ENCODE data around the gene RGS6. TPM values are rescaled to one million over a fixed set of nuclear protein-coding genes. Genes with fewer than 3 reads are reported as not detected.
A peak's percentile ranks its signal among the peaks of the same experiment; 100 is the strongest.

The RGS6 gene
- total RNA-seq, 1 donor from 2014 or later: 1.6 TPM

DNA sequence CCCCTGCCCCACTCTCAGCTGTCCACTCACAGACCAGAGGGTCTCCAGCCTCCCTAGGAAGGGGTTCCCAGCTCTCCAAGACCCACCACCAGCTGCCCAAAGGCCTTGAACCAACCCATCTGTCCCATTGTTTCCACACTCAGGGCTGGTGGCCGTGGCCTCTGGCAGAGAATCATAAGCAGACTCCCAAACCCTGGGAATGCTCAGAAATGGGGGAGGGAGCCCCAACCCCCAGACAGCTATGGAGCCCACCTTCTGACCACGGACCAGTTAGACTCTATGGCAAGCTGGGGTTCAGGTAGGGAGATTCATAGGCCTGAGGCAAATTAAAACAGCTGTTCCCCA, 681.7 kb downstream of the RGS6 start:
- Mint-ChIP-seq H3K27ac (no peak overlapping the region), H3K4me1 (ENCODE audit: unreplicated experiment) (peaks cover 34% of the 10 kb centered on the region), H3K9me3 (no peaks in the 10 kb centered on the region), H3K36me3 (no peaks in the 10 kb centered on the region), H3K27me3 (peaks cover 4% of the 10 kb centered on the region), H3K4me3 (no peak overlapping the region)
- TF ChIP-seq, protein P1, sequence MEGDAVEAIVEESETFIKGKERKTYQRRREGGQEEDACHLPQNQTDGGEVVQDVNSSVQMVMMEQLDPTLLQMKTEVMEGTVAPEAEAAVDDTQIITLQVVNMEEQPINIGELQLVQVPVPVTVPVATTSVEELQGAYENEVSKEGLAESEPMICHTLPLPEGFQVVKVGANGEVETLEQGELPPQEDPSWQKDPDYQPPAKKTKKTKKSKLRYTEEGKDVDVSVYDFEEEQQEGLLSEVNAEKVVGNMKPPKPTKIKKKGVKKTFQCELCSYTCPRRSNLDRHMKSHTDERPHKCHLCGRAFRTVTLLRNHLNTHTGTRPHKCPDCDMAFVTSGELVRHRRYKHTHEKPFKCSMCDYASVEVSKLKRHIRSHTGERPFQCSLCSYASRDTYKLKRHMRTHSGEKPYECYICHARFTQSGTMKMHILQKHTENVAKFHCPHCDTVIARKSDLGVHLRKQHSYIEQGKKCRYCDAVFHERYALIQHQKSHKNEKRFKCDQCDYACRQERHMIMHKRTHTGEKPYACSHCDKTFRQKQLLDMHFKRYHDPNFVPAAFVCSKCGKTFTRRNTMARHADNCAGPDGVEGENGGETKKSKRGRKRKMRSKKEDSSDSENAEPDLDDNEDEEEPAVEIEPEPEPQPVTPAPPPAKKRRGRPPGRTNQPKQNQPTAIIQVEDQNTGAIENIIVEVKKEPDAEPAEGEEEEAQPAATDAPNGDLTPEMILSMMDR (conservative IDR thresholded peaks at IDR 0.05): no peak
- DNase-seq (ENCODE audit: extremely low spot score, unreplicated experiment): no peak

DNA sequence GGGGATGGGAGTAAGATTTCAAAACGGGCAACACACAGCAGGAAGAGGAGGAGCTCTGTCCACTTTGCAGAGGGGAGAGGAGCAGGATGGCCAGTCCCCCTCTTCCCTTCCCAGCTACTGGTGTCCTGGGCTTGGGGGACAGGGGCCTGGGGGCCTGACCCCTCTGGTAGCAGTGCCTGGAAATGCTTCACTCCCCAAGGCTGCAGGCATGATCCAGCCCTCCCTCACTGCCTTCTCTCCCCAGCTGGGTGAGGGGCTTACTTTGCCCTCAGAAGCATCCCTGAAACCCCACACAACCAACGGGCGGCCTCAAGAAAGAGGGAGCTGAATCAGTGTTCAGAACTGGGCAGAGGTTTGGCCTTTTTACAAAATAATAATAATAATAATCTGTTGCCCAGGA, 682.1 kb downstream of the RGS6 start:
- Mint-ChIP-seq H3K4me3 (no peak overlapping the region), H3K36me3 (no peaks in the 10 kb centered on the region), H3K4me1 (ENCODE audit: unreplicated experiment) (peaks cover 38% of the 10 kb centered on the region), H3K27me3 (peaks cover 4% of the 10 kb centered on the region), H3K27ac (no peak overlapping the region), H3K9me3 (no peaks in the 10 kb centered on the region)
- DNase-seq (ENCODE audit: extremely low spot score, unreplicated experiment): peak; percentile 39
- TF ChIP-seq, protein P1 (conservative IDR thresholded peaks at IDR 0.05): no peak

DNA sequence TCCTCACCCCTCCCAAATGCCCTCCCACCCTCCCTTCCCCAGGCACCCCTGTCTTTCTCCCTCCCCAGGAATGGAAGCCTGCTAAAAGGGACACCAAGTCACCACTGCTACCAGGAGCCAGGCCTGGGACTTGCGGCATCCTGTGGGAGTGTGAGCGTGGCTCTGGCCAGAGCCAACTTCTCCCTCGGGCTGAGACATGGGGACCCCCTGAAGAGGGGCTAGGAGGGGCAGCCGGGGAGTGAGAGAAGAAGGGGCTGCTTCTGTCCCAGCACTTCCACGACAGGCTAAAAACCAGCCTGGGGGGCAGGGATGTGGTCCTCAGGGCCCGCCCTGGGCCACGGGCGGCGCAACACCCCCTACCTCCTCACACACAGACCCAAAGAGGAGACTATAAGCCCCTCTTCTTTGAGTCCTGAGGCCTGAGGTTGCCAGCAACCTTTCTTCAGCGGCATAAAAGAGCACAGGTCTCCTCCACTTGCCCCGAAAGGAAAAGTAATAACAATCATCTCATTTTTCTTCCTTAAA, 682.7 kb downstream of the RGS6 start:
- no peak overlapping the region for H3K4me3 Mint-ChIP-seq
- H3K27me3 Mint-ChIP-seq: peaks cover 4% of the 10 kb centered on the region
- peaks cover 39% of the 10 kb centered on the region for H3K4me1 Mint-ChIP-seq (ENCODE audit: unreplicated experiment)
- no peaks in the 10 kb centered on the region for H3K9me3 Mint-ChIP-seq
- DNase-seq (ENCODE audit: extremely low spot score, unreplicated experiment): peak; percentile 34
- TF ChIP-seq, protein P1 (conservative IDR thresholded peaks at IDR 0.05): no peak
- H3K36me3 Mint-ChIP-seq: no peaks in the 10 kb centered on the region
- H3K27ac Mint-ChIP-seq: no peak overlapping the region

DNA sequence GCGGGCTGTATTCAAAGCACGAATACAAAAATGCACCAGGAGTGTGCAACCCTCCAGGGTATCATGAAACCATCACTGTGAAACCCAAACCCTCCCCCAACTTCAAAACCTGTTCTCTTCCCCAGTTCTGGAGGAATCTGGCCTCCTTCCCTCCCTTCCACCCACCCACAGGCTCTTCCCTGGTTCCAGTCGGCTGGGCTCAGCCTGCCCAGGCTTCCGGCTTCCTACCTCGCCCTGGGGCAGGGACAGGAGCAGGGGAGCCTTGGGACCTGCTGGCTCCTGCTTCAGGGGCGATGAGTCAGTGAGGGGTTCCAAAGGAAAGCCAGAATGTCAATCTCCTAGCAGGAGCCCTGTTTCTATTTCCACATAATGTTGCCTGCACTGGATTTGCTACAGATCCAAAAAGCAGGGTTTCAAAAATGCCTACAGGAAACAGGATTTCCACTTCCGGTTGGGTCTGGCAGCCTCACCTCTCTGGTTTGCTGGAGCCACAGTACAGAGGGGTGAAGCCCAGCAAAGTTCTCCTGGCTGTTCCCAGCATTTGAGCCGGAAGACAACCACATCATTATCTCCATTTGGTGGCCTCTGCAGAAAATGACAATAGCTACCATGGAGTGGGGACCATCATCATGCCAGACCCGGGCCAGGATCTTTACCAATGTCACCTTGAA, 683.4 kb downstream of the RGS6 start:
- peaks cover 39% of the 10 kb centered on the region for H3K4me1 Mint-ChIP-seq (ENCODE audit: unreplicated experiment)
- H3K9me3 Mint-ChIP-seq: no peaks in the 10 kb centered on the region
- H3K4me3 Mint-ChIP-seq: no peak overlapping the region
- no peaks in the 10 kb centered on the region for H3K36me3 Mint-ChIP-seq
- no peak overlapping the region for H3K27ac Mint-ChIP-seq
- peaks cover 4% of the 10 kb centered on the region for H3K27me3 Mint-ChIP-seq
- TF ChIP-seq, protein P1 (conservative IDR thresholded peaks at IDR 0.05): no peak
- peak; percentile 64 for DNase-seq (ENCODE audit: extremely low spot score, unreplicated experiment)

Small RNA genes lying within 50 kb of the gene (microRNA-seq; reads per million reads assigned to microRNA genes)
- gene MIR7843: not detected
